HG02759 (cell line): Measurements from ENCODE around the gene LRP1-AS.
"Not testable (repeated sequence)": the region's sequence is repeated elsewhere in the genome, so short reads cannot be mapped to it uniquely, and the experiment has no call there.

Experiments used
- ATAC-seq: cut with Tn5 transposase; IDR thresholded peaks from one replicate; pipeline ENCODE4 v1.9.1; 2021; ENCODE audit warnings: mild to moderate bottlenecking, moderate library complexity; ENCODE audit not compliant: unreplicated experiment

LRP1-AS gene

DNA sequence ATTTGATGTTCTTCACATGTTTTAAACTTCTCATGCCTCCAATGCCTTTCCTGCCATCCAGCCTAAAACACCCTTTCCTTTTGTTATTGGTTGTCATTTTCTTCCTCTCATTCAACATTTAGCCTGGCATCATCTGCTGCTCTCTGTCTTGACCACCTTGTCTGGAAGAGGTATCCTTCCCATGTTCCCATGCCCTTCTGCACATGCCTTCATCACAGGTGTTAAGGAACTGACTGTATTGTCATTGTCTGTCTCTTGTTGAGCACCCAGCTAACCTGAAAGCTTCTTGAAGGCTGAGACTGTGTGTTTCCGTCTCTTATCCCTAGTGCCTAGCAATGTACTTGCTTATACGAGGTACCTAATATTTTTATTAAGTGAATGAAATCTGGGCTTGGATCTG lies 23.6 kb downstream of the LRP1-AS start:
- ATAC-seq: no peak

DNA sequence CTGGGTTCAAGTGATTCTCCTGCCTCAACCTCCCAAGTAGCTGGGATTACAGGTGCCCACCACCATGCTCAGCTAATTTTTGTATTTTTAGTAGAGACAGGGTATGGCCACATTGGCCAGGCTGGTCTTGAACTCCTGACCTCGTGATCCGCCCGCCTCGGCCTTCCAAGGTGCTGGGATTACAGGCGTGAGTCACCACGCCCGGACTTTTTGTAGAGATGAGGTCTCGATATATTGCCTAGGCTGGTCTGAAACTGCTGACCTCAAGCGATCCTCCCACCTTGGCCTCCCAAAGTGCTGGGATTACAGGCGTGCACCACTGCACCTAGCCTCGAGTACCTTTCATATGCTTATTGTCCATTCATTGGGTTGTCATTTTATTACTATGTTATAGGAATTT lies 26.7 kb downstream of the LRP1-AS start:
- ATAC-seq: not testable (repeated sequence)

DNA sequence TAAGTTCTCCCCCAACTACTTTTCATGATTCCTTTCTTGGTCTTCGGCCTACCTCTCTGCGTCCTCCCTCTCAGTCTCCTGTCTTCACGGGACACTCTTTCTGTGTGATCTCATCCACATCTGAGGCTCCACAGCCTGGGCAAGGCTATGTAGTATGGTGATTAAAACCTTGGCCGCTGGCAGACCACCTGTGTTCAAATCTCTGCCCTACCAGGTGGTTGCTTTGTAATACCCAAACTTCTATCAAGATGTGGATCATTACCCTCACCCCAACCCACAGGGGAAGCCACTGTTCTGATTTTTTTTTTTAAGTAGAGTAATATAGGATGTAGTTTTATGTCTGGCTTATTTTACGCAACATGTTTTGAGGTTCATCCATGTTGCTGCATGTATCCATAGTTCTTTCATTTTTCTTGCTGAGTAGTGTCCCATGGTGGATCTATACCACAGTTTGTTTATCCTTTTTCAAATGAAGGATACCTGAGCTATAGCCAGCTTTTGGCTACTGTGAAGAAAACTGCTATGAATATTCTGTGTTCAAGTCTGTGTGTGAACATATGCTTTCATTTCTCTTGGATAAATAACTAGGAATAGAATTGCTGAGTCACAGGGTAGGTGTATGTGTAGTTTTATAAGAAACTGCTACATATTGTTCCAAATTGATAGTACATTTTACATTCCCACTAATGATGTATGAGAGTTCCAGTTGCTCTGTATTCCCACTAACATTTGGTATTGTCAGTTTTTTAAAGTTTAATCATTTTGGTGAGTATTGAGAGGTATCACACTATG lies 27.9 kb downstream of the LRP1-AS start:
- ATAC-seq: no peak

DNA sequence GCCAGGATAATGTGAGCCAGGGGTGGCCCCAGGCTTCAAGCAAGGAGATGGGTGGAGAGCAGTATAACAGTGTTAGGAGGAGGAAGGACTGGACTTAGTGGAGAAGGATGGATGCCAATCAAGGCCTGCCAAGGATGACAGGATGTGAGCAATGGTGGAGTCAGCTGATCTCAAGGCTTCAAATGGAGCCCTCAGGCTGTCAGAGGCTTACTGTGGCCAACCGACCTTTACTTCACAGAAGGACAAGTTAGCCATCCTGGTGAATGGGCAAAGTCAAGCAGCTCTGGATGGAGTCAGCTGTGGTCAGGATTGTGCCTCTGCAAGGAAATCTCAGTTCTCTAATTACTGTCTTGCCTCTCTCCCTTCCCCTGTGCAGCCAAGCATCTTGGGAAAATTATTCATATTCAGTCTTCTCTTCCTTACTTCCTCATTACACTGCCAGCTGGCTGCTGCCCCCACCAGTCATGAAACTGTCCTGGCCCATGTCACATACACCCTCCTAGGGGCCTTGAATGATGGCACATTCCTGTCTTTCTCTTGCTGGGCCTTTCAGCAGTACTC lies 28.6 kb downstream of the LRP1-AS start:
- ATAC-seq: no peak

DNA sequence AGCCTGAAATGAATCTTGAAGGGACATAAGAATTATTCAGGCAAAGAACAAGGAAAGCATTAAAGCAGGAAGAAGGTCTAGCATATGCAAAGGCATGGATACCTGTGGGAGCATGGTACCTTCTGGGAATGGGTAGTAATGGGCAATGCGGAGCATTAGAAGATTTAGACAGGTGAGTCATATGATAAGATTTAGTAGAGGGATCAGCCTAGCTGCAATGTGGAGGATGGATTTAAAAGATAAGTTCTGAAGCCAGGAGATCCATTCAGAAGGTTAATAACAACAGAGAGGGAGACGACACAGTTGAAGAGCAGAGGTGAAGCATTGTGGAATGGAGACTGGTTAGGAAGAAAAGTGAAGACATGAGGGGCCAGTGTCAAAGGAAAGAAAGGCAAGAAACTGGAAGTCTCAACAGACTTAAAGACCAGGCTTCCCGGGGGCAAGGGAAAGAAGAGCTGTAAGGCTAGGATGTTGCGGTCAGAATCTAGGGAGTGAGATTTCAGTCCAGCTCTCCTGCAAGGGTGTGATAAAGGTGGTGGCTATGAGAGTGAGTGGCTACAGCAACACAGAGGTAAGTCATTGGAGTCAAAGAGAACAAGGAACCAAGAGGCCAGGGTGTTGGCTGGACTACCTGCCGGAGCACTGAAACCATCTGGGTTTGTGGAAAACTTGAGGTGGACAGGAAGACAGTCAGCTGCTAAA lies 30.7 kb downstream of the LRP1-AS start:
- no peak for ATAC-seq

DNA sequence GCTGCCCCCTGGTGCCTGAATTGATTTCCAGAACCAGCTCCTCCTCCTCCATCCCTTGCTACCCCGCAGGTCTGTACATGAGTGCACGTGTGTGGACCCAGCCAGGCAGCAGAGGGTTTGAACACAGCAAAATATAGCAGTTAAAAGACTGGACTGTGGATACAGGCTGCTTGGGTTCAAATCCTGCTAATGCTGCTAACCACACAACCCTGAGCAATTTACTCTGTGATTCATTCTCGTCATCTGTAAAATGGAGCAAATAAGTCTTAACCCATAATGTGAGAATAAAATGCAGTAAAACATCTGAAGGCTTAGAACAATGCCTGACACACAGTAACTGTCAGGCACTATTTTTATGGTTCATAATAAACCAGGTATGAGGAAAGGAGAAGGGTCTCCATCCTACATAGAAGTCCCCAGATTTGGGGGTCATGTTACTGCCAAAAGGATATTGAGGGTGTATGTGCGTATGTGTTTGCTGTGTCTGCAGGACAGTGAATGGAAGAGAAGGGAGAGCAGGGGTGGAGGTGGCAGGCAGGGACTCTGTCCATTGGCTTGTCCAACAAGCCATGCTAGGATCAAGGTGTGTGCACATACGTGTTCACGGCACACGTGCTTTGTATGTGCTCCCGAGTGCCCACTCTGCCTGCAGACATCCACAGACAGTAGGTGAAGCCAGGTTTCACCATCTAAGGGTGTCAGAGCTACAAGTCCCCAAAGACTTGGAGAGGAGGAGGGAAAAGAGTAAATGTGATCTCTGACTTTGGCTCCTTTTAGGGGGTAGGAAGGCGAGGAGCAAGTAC lies 34.7 kb downstream of the LRP1-AS start:
- no peak for ATAC-seq

DNA sequence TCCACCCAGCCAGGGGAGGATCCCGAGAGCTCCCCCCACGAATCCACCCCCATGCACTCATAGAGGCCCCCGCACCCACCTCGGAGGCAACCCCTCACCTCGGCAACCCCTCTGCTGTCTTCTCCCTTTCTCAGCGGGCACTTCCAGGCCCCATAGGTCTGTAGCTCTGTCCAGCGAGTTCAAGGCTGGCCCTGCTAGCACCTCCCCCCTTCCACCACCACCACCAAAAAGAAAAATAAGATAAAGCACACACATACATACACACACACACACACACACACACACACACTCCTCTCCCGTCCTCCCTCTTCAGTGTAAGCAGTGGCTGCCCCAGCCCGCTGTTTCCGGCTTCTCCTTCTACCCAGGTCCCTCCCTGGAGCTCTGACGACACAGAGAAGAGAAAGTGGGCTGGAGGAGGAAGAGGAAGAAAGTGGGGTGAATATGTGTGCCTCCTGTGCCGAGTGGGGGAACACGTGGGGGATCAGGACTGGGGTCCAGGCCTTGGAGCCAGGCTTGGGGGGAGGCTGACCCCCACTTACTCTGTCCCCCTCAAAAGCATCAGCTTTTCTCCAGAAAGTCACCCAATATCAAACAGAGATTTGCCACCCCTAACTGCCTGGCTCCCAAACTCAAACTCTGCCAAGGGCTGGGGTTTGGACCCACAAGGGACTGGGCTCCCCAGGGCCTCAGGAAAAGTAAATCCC lies 36.2 kb downstream of the LRP1-AS start, which contains the start of gene STAT6:
Gene STAT6, minus strand, starts transcription at position 332 of the 704 bp plus-strand sequence. CDS start 3,084 bp downstream, outside the sequence.
- peak; percentile 53 for ATAC-seq

DNA sequence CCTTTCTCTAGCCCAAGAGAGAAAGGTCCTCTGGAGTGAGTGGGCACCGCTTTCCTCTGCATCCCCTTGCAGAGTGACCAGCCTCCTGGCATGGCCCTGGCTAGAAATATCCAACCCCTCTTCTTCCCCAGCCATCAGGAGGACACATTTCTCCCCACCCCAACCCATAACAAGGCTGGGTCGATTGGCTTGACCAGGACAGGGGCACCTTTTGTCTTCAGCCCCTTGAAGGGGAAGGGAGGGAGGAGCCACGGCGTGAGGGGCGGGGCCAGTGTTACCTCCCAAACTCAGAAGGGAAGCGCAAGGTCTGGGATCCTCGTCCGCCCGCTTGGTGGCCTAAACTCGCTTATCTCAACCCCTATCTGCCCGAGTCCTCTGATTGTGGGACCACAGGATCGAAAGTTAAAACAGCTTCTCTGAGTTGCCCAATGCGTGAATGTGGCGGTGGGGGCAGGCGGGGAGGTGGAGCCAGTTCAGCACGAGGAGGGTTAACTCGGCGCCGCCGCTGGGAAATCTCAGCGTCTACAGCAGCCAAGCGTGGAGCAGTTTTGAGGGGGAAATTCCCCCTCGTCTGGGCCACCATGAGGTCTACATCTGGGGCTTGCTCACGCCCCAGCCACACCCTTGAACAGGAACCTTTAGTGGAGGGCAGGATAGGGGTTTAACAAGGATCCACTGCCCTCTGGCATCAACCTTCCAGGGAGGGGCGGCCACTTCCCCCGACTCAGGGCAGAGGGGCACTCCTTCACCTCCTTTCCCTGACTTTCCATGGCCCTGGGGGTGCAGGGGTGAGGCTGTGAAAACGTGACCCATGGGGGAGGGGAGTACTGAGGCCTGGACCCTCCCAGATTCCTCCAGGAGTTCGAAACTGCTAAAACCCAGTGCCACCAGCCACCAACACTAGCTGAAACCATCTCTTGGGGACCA lies 37.1 kb downstream of the LRP1-AS start:
- peak; percentile 61 for ATAC-seq

DNA sequence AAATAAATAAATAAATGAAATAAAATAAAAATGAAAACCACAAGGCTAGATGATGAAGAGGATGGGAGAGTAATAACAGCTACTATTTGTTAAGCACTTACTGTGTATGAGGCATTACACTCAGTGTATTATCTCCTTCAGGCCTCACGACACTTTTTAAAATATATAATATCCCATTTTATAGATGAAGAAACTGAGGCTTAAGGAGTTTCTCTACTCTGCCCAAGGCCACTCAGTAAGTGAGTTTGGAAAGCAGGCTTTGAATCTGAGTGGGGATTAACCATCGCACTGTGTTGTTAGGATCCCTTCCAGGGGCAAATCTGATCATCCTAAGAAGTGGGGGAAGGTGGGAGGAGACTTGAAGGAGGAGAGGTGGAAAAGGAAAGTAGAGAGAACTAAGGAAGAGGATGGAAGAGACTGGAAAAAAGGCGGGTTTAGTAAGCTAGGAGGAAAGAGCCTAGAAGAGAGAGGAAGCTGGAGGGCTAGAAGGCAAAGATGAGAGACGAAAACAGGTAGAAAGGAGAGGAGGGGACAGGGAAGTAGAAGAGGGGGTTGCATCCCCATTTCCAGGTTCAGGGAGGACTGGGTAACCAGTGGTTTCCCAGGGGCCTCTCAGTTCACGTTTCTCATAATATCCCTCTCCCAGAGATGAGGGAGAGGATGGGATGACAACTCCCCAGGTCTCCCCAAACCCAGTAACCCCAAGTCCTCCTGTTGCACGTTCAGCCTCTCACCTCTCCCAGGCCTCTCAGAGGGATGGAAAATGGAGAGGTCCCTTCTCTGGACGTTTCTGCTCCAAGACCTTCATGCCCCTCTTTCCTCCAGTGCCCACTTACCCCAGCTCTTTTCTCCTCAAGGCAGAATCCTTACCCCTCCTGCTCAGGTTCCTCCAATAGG lies 38.0 kb downstream of the LRP1-AS start:
- ATAC-seq: no peak

DNA sequence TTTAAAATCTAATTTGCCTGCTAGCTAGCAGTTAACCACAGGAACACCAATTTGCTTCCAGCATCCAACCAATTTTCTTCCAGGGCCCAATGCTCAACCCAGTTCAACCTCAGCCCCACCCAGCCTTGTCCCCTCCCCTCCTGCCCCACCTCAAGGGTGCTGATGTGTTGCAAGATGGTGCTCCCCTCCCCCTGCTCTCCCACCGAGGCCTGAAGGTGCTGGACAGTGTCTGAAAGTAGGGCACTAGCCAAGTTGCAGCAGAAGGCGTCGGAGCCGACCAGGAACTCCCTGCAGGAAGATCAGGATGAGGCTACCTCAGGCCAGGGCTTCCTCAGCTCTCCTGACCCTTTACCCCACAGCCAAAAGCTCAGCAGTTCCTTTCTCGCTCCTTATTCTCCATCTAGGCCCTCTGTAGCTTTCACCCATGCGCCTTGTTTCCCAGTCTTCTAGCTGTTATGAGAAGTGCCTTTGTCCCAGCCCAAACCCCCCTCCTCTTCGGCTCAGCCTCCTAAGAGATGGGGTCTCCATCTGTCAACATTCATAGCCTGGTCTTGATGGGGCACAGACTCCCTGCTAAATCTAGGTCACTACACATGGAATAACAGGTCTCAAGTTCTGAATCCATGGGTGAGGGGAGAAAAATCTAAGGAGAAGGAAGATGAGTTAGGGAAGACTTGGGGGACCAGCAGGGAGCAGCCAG lies 39.8 kb downstream of the LRP1-AS start:
- ATAC-seq: no peak

DNA sequence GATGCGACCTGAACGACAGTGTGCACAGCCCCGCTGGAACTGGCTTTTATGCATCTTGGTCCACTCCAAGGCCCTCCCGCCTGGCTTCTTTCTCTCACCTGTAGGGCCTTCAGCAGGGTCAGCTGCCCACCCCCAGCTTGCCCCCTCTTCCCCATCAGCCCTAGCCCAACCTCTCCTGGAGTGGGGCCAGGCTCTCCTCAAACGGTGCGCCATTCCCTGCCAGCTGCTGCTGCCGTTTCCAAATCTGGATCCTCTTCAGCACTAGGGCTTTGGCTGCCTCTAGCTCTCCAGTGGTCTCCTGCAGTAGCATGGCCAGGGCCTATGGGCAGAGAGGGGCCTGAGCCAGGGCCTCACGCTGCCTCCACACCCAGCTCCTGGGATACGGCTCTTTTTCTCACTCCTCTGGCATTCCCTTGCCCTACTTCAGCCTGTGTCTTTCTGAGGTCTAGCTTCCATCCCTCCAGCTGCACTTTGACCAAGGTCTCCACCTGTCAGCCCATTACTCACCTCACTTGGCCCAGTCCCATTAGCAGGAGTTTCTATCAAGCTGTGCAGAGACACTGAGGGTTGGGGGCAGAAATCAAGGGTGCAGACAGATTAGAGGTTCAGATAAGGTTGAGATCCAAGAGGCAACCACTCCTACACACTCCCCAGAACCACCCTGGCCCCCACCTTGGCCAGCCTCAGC lies 41.3 kb downstream of the LRP1-AS start:
- ATAC-seq: no peak

DNA sequence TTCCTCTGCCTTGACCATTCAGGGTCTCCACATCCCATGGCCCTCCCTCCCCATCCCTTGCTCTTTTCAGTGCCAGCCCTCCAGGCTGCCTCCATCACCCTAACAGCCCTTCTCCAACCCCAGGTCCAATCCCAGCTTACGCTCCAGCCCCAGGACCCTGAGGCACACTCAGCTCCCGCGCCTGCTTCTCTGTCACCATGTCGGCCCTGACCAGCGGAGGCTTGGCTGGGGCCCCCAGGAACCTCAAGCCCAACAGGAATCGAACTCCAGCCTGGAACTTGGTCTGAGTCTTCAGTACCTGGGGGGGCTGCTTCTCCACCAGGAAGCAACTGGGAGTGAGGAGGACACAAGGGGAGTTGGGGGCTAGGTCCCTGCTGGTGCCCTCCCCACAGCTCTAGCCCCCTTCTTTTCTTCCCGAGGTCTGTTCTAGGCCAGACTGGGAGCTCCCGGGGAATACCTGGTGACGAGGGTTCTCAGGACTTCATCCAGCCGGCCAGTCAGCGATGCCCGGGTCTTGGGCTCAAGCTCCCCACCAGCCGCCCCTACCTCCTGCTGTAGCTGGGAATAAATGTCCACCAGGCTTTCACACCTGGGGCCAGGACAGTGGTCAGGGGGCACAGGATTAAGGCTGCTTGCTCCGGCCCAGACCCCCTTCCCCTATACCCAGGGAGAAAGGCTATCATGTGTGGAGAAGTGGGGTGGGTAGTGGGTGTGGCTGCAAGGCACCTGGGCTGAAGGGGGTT lies 42.2 kb downstream of the LRP1-AS start:
- ATAC-seq: no peak

DNA sequence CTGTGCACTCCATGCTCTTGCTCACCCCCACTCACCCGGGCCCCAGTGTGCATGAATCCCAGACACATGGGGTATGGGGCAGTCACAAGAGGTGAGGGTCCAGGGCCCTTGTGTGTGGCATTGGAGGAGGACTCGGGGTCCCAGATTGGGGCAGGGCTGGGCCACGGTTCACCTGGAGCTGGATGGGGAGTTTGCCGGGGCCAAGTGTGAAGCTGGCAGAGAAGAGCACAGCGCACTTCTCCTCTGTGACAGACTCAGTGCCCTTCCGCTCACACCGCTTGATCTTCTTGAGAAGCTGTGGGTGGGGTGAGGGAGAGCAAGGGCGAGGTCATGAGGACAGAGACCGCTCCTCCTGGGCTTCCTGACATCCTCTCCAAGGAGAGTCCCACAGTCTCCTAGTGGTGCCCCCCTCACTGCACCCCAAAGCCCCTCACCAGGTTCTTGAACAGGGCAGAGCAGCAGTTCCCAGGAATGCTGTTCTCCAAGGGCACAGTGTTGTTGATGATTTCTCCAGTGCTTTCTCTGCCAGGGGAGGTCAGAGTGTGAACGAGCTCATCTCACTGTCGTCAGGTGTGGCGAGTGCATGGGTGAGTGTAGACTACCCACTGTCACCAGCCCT lies 43.0 kb downstream of the LRP1-AS start:
- ATAC-seq: no peak

DNA sequence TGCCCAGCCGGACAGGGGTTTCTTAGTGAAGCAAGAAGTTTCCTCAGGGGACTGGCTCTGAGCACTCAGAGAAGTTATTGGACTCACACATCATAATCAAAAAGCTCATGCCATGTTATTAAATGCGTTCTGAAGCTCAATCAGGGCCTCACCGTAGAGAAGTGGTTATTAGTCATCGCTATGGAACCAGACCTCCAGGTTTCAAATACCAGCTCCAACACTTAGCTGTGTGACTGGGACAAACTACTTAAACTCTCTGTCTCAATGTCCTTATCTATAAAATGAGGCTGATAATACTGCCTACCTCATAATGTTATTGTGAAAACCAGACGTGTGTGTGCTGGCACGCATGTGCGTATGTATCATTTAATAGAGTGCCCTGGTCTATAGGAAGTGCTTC lies 43.6 kb downstream of the LRP1-AS start:
- no peak for ATAC-seq

DNA sequence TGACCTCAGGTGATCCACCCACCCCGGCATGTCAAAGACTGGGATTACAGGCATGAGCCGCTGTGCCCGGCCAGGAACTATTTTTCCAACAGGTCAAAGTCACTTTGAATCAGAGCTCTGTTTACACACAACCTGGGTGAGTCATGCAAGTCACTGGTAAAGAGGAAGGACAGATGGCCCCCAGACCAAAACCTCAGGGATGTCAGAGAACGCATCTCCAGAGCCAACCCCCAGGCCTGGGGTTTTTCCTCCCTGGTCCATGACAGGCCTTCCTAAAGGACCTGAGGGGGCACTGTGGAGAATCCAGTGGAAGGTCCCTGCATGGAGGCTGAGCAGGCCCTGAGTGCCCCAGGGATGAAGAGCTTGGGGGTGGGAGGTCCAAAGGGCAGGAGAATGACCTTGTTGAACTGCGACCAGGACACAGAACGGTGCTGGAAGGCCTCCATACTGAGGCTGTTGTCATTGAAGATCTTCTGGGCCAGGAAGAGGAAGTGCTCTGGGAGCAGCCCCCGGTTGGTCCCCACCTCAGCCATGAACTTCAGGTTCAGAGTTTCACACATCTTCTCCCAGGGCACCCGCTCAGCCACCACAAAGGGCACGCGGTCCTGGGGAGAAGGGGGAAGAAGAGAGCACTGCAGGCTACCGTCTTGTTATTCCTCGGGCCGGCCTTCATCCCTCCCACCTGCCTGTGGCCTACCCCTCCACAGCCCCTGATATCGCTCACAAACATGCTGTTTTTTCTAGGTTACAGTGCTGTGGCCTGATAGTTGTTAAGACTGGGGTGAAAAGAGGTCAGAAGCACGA lies 45.3 kb downstream of the LRP1-AS start:
- no peak for ATAC-seq
